ENCODE data around the gene PPP2R5E. TPM values are rescaled to one million over a fixed set of nuclear protein-coding genes. Genes with fewer than 3 reads are reported as not detected.

Gene PPP2R5E
- total and polyA plus RNA-seq, 2 of the 8 experiments (the other 6 are each of a cell fraction or from before 2014, with no cell fraction given) = 6.8 to 64.6 TPM

DNA sequence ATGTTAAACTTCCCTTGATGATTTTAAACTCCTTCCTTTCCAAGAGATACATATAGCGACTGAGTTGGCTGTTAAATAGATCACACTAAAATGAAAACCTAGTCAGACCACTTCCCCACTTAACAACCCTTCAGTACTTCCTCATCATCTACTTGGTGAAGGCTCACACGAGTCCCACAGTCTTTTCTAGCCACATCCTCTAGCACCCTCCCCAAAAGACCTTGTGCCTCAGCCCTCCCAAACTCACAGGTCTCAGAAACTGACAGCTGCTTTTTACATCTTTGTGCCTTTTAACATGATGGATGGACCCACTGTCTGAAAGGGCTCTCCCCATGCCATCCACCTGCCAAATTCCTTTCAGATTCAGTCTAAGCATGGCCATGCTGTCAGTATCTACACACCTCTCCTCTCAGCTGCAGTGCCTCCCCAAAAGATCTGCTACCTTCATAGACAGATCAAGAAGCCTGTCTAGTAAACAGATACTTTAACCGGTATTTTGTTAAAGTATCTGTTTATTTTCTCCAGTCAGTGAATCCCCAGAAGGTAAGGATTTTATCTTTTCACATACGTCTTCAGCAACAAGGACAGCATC, 159.3 kb downstream of the PPP2R5E start:
- H2BK15ac ChIP-seq (ENCODE audit: low read length) = no peak overlapping the region
- no peak overlapping the region for H3K4me3 ChIP-seq (ENCODE audit: extremely low read depth in 1 of 4, insufficient read depth in 2 of 4, low read depth in 3 of 4, low read length in 4 of 4)
- H3K9me3 ChIP-seq (ENCODE audit: insufficient read depth in 2 of 2, low read depth in 1 of 2, low read length in 1 of 2) = no peaks in the 10 kb centered on the region
- no peaks in the 10 kb centered on the region for H3K4me1 ChIP-seq (replicated peaks in 1 of 4; ENCODE audit: control insufficient read depth in 3 of 4, insufficient read depth in 4 of 4, low read length in 3 of 4)
- no peak overlapping the region for H4K5ac ChIP-seq (ENCODE audit: insufficient read length, low read depth, low read length)
- H3K23ac ChIP-seq (ENCODE audit: insufficient read length) = no peak overlapping the region
- no peak overlapping the region for H2AFZ ChIP-seq (ENCODE audit: low read length)
- no peak for DNase-seq (ENCODE audit: low read depth in 1 of 2, low spot score in 2 of 2)
- no peaks in the 10 kb centered on the region for H3K27me3 ChIP-seq (replicated peaks in 1 of 4; ENCODE audit: control insufficient read depth in 3 of 4, extremely low read depth in 1 of 4, insufficient read depth in 3 of 4, low read length in 3 of 4)
- no peaks in the 10 kb centered on the region for H3K23me2 ChIP-seq (ENCODE audit: low read depth, low read length)
- WGBS, 2 experiments (ENCODE audit: extremely low coverage in 1 of 2, insufficient coverage in 1 of 2, insufficient read length in 1 of 2, insufficient replicate concordance in 2 of 2, low coverage in 1 of 2, low lambda C conversion rate in 2 of 2, missing lambda C conversion rate in 1 of 2) = 90% methylated on average over 4 of the region's 4 CpGs; no CpG with 5 or more reads in 1 of the 2 experiments
- no peak overlapping the region for H3K9ac ChIP-seq (replicated peaks in 1 of 4; ENCODE audit: extremely low read depth in 1 of 4, low read depth in 3 of 4, low read length in 3 of 4)
- H3K27ac ChIP-seq (ENCODE audit: low read depth, low read length) = no peak overlapping the region
- H4K91ac ChIP-seq (replicated peaks; ENCODE audit: insufficient read length, low read length) = no peak overlapping the region
- no peak overlapping the region for H3K18ac ChIP-seq (ENCODE audit: extremely low read depth, low read length)
- no peak overlapping the region for H2BK5ac ChIP-seq (ENCODE audit: low read depth, low read length)
- no peaks in the 10 kb centered on the region for H4K20me1 ChIP-seq (replicated peaks in 1 of 2; ENCODE audit: control insufficient read depth in 1 of 2, insufficient read depth in 2 of 2, low read length in 2 of 2)
- POLR2A ChIA-PET (ENCODE audit: partially characterized antibody) = no interaction called here
- FAIRE-seq = no peak
- H3K14ac ChIP-seq (ENCODE audit: insufficient read length) = no peak overlapping the region
- H3K56ac ChIP-seq (replicated peaks; ENCODE audit: insufficient read length, low read depth, low read length) = no peak overlapping the region
- H3K36me3 ChIP-seq (ENCODE audit: control insufficient read depth in 2 of 4, insufficient read depth in 4 of 4, low read length in 3 of 4) = peaks cover 2 to 40% (median 27%) of the 10 kb centered on the region in 4 experiments; a peak in 7 of 8 replicates
- H2BK120ac ChIP-seq (replicated peaks; ENCODE audit: low read depth, low read length) = no peak overlapping the region
- H2BK12ac ChIP-seq (ENCODE audit: low read depth, low read length) = no peak overlapping the region
- no peak overlapping the region for H4K8ac ChIP-seq (ENCODE audit: extremely low read depth, insufficient read depth, low read length)
- no peaks in the 10 kb centered on the region for H3K79me2 ChIP-seq (ENCODE audit: control insufficient read depth in 1 of 2, insufficient read depth in 2 of 2, low read length in 2 of 2)
- no peak overlapping the region for H2BK20ac ChIP-seq (ENCODE audit: low read length)
- CTCF ChIA-PET (ENCODE audit: partially characterized antibody) = interaction anchor here (1.2 kb wide), 1 partner anchor 10 kb away, joined by 4 read pairs; no protein-coding TSS in a partner anchor
- no peaks in the 10 kb centered on the region; the same call in 1 of the 2 replicates for H3K79me1 ChIP-seq (ENCODE audit: low read depth, low read length)
- H3K4me2 ChIP-seq (ENCODE audit: insufficient read depth in 1 of 2, low read depth in 2 of 2, low read length in 2 of 2) = no peak overlapping the region
- no peak overlapping the region for H2AK5ac ChIP-seq (ENCODE audit: low read depth, low read length)
- H3K4ac ChIP-seq (replicated peaks; ENCODE audit: insufficient read length, low read depth, low read length) = no peak overlapping the region
- TF ChIP-seq KDM4A (IDR thresholded peaks at IDR 0.05; ENCODE audit: low read depth, low read length, severe bottlenecking) (no peak), CREB1 (IDR thresholded peaks at IDR 0.05) (no peak), TCF12 (IDR thresholded peaks at IDR 0.05; ENCODE audit: low read depth, low read length) (no peak), NRF1 (IDR thresholded peaks at IDR 0.05; ENCODE audit: low read depth, low read length) (no peak), CEBPB (IDR thresholded peaks at IDR 0.05; ENCODE audit: low read depth, low read length) (no peak), TEAD4 (IDR thresholded peaks at IDR 0.05; ENCODE audit: low read depth, low read length) (no peak), SIN3A (conservative IDR thresholded peaks at IDR 0.05 in 1 of 2, IDR thresholded peaks at IDR 0.05 in 1 of 2; ENCODE audit: low read depth in 1 of 2, low read length in 2 of 2) (no peak), KDM5A (IDR thresholded peaks at IDR 0.05; ENCODE audit: low read length) (no peak)

Data from H1 (cell line).